ENCODE measurements around the gene RBM38.

DNA sequence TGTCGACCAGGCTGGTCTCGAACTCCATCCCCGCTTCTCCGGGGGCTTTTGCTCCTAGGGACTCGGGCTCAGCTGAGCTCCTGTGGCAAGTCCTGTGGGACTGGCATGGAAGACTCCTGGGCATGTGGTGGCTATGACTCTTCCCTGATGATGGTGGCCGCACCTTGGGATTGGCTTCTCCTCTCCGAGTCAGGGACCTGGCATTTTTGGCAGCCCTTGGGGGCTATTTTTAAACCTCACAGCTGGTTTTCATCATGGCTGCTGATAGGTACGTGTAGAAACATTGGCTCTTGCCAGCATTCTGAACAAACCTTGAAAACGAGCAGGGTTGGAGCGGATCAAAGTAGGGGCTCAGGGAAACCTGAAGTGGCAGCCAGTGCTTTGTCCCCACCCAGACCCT, 54.1 kb downstream of the RBM38 start:
- TF ChIP-seq TAF1 (IDR thresholded peaks at IDR 0.05; ENCODE audit: control insufficient read depth, extremely low read depth, insufficient read depth, low read length, severe bottlenecking) (no peak), RFX5 (IDR thresholded peaks at IDR 0.05; ENCODE audit: low read depth, low read length) (no peak), EZH2 (IDR thresholded peaks at IDR 0.05; ENCODE audit: borderline replicate concordance, low read depth, low read length) (no peak), POLR2A (conservative IDR thresholded peaks at IDR 0.05) (no peak), ATF7 (IDR thresholded peaks at IDR 0.05) (no peak), TOE1 (IDR thresholded peaks at IDR 0.05; ENCODE audit: borderline replicate concordance) (no peak), TOE1 (CRISPR knock-in tag; IDR thresholded peaks at IDR 0.05; ENCODE audit: borderline replicate concordance, low read depth) (no peak), SP2 (IDR thresholded peaks at IDR 0.05; ENCODE audit: extremely low read depth, low read depth, low read length, poor library complexity, severe bottlenecking) (no peak), JUN (IDR thresholded peaks at IDR 0.05; ENCODE audit: borderline replicate concordance, low read depth, low read length) (no peak), JUN (CRISPR knock-in tag; IDR thresholded peaks at IDR 0.05; ENCODE audit: borderline replicate concordance) (no peak)
- TF ChIP-seq, protein P1, sequence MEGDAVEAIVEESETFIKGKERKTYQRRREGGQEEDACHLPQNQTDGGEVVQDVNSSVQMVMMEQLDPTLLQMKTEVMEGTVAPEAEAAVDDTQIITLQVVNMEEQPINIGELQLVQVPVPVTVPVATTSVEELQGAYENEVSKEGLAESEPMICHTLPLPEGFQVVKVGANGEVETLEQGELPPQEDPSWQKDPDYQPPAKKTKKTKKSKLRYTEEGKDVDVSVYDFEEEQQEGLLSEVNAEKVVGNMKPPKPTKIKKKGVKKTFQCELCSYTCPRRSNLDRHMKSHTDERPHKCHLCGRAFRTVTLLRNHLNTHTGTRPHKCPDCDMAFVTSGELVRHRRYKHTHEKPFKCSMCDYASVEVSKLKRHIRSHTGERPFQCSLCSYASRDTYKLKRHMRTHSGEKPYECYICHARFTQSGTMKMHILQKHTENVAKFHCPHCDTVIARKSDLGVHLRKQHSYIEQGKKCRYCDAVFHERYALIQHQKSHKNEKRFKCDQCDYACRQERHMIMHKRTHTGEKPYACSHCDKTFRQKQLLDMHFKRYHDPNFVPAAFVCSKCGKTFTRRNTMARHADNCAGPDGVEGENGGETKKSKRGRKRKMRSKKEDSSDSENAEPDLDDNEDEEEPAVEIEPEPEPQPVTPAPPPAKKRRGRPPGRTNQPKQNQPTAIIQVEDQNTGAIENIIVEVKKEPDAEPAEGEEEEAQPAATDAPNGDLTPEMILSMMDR (IDR thresholded peaks at IDR 0.05 in 2 of 3, conservative IDR thresholded peaks at IDR 0.05 in 1 of 3; ENCODE audit: insufficient read depth in 2 of 3, low read depth in 1 of 3, low read length in 3 of 3), result no peak
- TF ChIP-seq, protein P2, sequence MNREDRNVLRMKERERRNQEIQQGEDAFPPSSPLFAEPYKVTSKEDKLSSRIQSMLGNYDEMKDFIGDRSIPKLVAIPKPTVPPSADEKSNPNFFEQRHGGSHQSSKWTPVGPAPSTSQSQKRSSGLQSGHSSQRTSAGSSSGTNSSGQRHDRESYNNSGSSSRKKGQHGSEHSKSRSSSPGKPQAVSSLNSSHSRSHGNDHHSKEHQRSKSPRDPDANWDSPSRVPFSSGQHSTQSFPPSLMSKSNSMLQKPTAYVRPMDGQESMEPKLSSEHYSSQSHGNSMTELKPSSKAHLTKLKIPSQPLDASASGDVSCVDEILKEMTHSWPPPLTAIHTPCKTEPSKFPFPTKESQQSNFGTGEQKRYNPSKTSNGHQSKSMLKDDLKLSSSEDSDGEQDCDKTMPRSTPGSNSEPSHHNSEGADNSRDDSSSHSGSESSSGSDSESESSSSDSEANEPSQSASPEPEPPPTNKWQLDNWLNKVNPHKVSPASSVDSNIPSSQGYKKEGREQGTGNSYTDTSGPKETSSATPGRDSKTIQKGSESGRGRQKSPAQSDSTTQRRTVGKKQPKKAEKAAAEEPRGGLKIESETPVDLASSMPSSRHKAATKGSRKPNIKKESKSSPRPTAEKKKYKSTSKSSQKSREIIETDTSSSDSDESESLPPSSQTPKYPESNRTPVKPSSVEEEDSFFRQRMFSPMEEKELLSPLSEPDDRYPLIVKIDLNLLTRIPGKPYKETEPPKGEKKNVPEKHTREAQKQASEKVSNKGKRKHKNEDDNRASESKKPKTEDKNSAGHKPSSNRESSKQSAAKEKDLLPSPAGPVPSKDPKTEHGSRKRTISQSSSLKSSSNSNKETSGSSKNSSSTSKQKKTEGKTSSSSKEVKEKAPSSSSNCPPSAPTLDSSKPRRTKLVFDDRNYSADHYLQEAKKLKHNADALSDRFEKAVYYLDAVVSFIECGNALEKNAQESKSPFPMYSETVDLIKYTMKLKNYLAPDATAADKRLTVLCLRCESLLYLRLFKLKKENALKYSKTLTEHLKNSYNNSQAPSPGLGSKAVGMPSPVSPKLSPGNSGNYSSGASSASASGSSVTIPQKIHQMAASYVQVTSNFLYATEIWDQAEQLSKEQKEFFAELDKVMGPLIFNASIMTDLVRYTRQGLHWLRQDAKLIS (CRISPR knock-in tag; IDR thresholded peaks at IDR 0.05), result no peak
- TF ChIP-seq, protein P3, sequence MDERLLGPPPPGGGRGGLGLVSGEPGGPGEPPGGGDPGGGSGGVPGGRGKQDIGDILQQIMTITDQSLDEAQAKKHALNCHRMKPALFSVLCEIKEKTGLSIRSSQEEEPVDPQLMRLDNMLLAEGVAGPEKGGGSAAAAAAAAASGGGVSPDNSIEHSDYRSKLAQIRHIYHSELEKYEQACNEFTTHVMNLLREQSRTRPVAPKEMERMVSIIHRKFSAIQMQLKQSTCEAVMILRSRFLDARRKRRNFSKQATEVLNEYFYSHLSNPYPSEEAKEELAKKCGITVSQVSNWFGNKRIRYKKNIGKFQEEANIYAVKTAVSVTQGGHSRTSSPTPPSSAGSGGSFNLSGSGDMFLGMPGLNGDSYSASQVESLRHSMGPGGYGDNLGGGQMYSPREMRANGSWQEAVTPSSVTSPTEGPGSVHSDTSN (CRISPR knock-in tag; IDR thresholded peaks at IDR 0.05; ENCODE audit: low read depth), result no peak
- TF ChIP-seq, protein P3 (tag; conservative IDR thresholded peaks at IDR 0.05; ENCODE audit: low read depth), result no peak
